Activated CD4-positive, alpha-beta T cell treated with anti-CD3 and anti-CD28 coated beads, Interleukin-10, Interleukin-2, amounts not matched to agents 100 ng/mL and 50 ng/mL, durations not matched to agents 16 hours and 8 hours (primary cell): ENCODE results near the gene MITF.
A peak's percentile ranks its signal among the peaks of the same experiment; 100 is the strongest.

Experiments used
- DNase-seq: peaks from one replicate; pipeline ENCODE4 v3.0.0-alpha.2; 2020

Gene MITF

GRCh38 chr3:69925506-69925905 is 186.2 kb downstream of the MITF start:
- no peak for DNase-seq

GRCh38 chr3:69926385-69926784 is 187.1 kb downstream of the MITF start:
- no peak for DNase-seq

- DNase-seq = no peak
Observed at GRCh38 chr3:69927571-69927970, 188.3 kb downstream of the MITF start.

- DNase-seq = no peak
Observed at GRCh38 chr3:69929019-69929418, 189.8 kb downstream of the MITF start.

- DNase-seq = no peak
Observed at GRCh38 chr3:69930564-69930963, 191.3 kb downstream of the MITF start.

- no peak for DNase-seq
Observed at GRCh38 chr3:69932087-69932486, 192.8 kb downstream of the MITF start.

GRCh38 chr3:69932501-69932900 is 193.2 kb downstream of the MITF start:
- DNase-seq = no peak

GRCh38 chr3:69934398-69934797 is 195.1 kb downstream of the MITF start:
- DNase-seq = no peak

- no peak for DNase-seq
Observed at GRCh38 chr3:69936266-69936665, 197.0 kb downstream of the MITF start.

GRCh38 chr3:69938061-69938460 is 198.8 kb downstream of the MITF start:
- no peak for DNase-seq

- no peak for DNase-seq
Observed at GRCh38 chr3:69938931-69939330, 199.7 kb downstream of the MITF start.

- no peak for DNase-seq
Observed at GRCh38 chr3:69941037-69941436, 201.8 kb downstream of the MITF start.

GRCh38 chr3:69941439-69942176 is 202.3 kb downstream of the MITF start:
- DNase-seq = no peak

GRCh38 chr3:69944931-69945493 is 205.7 kb downstream of the MITF start:
- no peak for DNase-seq

- DNase-seq = peak; percentile 13
Observed at GRCh38 chr3:69948246-69948862, 209.1 kb downstream of the MITF start.

GRCh38 chr3:69951616-69952015 is 212.4 kb downstream of the MITF start:
- DNase-seq = no peak

- no peak for DNase-seq
Observed at GRCh38 chr3:69959581-69959980, 220.3 kb downstream of the MITF start.

- no peak for DNase-seq
Observed at GRCh38 chr3:69961706-69962439, 222.6 kb downstream of the MITF start.

- no peak for DNase-seq
Observed at GRCh38 chr3:69963643-69964042, 224.4 kb downstream of the MITF start.

- no peak for DNase-seq
Observed at GRCh38 chr3:69967156-69967555, 227.9 kb downstream of the MITF start.

- DNase-seq = no peak
Observed at GRCh38 chr3:69970827-69971226, 231.6 kb downstream of the MITF start.

GRCh38 chr3:69972672-69973071 is 233.4 kb downstream of the MITF start:
- no peak for DNase-seq

GRCh38 chr3:69976021-69976420 is 236.8 kb downstream of the MITF start:
- no peak for DNase-seq
